Skeletal muscle tissue (tissue), 4 donors: ENCODE results near the gene PAPOLA. TPM values are rescaled to one million over a fixed set of nuclear protein-coding genes. Genes with fewer than 3 reads are reported as not detected.

Experiments
- H3K27ac ChIP-seq: one replicate; pipeline ENCODE4 v1.7.0; 2013; ENCODE audit warnings: mild to moderate bottlenecking, low read depth, low read length, inconsistent platforms
- H3K27me3 ChIP-seq, 3 donors: one replicate each; pipeline ENCODE4 v1.7.0; 2013; ENCODE audit warnings: low read length in 3 of 3; ENCODE audit not compliant: control insufficient read depth in 3 of 3, insufficient read depth in 3 of 3
- H3K36me3 ChIP-seq, 3 donors: one replicate each; pipeline ENCODE4 v1.7.0; 2013; ENCODE audit warnings: low read length in 3 of 3; ENCODE audit not compliant: control insufficient read depth in 3 of 3, insufficient read depth in 3 of 3
- H3K4me1 ChIP-seq, 3 donors: one replicate each; pipeline ENCODE4 v1.7.0; 2013; ENCODE audit warnings: low read length in 3 of 3, mild to moderate bottlenecking in 3 of 3; ENCODE audit not compliant: control insufficient read depth in 3 of 3, insufficient read depth in 3 of 3
- H3K4me3 ChIP-seq, 3 donors: one replicate each; pipeline ENCODE4 v1.7.0; 2013; ENCODE audit warnings: low read length in 3 of 3
- H3K9ac ChIP-seq, 3 donors: one replicate each; pipeline ENCODE4 v1.7.0; 2013; ENCODE audit warnings: low read length in 3 of 3, mild to moderate bottlenecking in 3 of 3, moderate library complexity in 2 of 3, low read depth in 1 of 3
- H3K9me3 ChIP-seq, 3 donors: one replicate each; pipeline ENCODE4 v1.7.0; 2013; ENCODE audit warnings: low read length in 3 of 3; ENCODE audit not compliant: control insufficient read depth in 3 of 3
- total RNA-seq: library from RNA; depleted of rRNA; stranded (reverse); fragments of >200 nt; gene quantifications from one replicate; pipeline ENCODE4 v1.2.3, GENCODE V29; 2014
- donor health status: Osteomylitis.

Gene PAPOLA
- total RNA-seq, 1 donor from 2014 or later, result 117 TPM

DNA sequence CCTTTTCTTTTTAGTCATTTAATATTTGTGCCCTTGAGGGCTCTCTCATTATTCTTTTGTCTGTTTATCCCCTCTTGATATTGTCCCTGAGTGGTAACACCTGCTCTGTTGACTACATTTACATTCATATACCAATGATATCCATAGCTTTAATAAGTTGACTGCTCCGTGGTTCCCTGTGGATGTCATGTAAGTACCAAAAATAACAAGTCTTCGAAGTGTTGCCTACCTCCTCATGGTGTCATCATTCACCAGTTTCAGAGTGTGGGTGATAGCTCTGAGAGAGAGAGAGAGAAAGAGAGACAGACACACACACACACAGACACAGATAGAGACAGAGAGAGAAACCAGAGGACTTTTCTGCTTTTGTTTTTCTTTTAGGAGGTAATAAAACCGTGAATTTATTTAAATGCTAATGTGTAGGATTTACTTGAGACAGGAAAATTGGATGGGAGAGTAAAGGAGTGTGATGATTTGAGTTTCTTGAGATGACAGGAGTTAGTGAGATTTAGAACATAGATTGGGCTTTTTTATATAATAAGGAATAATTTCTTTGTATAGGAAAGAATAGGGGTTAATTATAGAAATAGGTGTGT is 52.2 kb downstream of the PAPOLA start:
- H3K4me3 ChIP-seq, result no peak overlapping the region
- H3K9me3 ChIP-seq, result no peaks in the 10 kb centered on the region
- H3K27ac ChIP-seq, result no peak overlapping the region
- no peaks in the 10 kb centered on the region for H3K4me1 ChIP-seq
- no peaks in the 10 kb centered on the region for H3K27me3 ChIP-seq
- H3K9ac ChIP-seq, result no peak overlapping the region
- H3K36me3 ChIP-seq, result peaks cover 16 to 53% (median 49%) of the 10 kb centered on the region in 3 donors

DNA sequence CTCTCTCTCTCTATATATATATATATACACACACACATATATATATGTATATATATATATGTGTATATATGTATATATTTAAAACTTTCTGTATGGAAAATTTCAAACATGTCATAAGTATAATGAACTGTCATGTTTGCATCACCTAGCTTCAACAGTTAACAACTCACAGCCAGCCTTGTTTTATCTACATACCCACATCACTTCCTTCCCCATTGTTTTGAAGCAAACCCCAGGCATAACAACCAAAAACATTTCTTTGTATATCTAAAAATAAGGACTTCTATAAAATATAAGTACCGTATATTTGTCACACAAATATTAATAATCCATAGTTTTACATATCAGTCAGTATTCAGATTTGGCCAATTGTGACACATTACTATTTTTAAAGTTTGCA is 57.4 kb downstream of the PAPOLA start:
- H3K36me3 ChIP-seq, result peaks cover 10 to 37% (median 26%) of the 10 kb centered on the region in 3 donors
- H3K9me3 ChIP-seq, result no peaks in the 10 kb centered on the region
- H3K4me1 ChIP-seq, result no peaks in the 10 kb centered on the region
- no peak overlapping the region for H3K9ac ChIP-seq
- H3K27ac ChIP-seq, result no peak overlapping the region
- H3K27me3 ChIP-seq, result no peaks in the 10 kb centered on the region
- no peak overlapping the region for H3K4me3 ChIP-seq

DNA sequence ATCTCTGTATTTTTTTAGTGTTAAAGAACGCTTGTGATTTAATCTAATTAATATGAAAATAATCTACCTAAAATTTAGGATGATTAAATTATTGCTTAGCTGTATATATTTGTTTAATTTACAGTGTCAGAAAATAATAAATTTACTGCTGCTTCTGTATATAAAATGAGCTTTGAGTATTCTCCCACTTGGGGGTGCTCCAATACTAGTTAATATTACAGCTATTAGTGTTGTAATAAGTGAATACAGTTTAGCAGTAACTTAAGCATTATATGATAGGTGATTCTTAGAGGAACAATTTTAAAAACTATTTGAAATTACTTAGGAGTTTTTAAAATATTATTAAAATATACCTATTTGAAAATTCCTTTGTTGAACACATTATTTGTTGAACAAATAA is 62.2 kb downstream of the PAPOLA start:
- H3K36me3 ChIP-seq, result peaks cover 0 to 27% (median 5%) of the 10 kb centered on the region in 3 donors

DNA sequence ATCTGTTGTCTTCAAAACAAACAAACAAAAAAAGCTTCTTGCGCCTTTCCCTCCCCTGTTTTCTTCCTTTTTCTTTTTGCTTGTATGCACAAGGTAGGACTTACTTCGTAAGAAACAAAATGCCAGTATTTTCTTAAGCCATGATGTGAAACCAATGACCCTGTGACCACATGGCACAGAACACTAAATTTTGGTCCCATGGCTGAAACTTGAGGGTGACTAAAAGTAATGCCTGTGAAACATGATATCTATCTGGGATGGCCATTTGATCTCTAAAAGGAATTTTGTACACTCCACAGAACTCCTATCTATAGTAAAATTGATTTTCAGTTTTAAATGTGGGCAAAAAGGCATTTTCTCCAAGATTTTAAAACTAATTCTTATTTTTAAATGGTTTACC is 63.6 kb downstream of the PAPOLA start:
- Histone ChIP-seq H3K36me3 (peaks cover 0 to 24% (median 5%) of the 10 kb centered on the region in 3 donors), H3K27me3 (no peaks in the 10 kb centered on the region), H3K4me3 (no peak overlapping the region), H3K9me3 (no peaks in the 10 kb centered on the region), H3K9ac (no peak overlapping the region), H3K27ac (no peak overlapping the region), H3K4me1 (no peaks in the 10 kb centered on the region)

More for the DNA sequence above, 62.2 kb downstream of the PAPOLA start:
- no peak overlapping the region for H3K4me3 ChIP-seq
- H3K4me1 ChIP-seq, result no peaks in the 10 kb centered on the region
- no peak overlapping the region for H3K9ac ChIP-seq
- H3K27ac ChIP-seq, result no peak overlapping the region
- H3K27me3 ChIP-seq, result no peaks in the 10 kb centered on the region
- H3K9me3 ChIP-seq, result no peaks in the 10 kb centered on the region

DNA sequence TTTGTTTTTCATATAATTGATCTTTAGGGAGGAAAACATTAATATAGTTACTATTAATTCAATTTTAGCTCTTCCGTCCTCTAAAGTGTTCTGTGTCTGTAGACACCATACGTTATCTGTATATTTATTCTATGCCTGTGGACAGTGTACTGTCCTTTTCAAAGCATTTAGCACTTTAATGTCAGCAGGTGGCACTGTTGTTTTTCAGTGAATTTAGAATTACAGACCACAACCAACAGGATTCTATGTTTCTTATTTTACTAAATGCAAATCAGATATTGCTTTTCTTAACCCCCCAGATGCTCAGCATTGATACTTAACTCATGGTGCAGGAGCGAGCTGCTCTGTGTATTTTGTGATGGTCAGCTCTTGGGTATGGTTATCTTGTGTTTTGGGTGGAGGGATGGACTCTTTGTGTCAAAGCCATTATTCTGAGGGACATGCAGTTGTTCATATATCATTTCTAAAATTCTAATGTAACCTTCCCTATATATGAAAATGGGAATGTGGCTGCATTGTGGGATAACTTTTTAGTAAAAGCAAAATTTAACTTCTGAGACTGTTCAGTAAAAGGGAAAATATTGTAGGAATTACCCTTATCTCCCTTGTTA is 65.2 kb downstream of the PAPOLA start:
- H3K4me3 ChIP-seq, result no peak overlapping the region
- H3K9me3 ChIP-seq, result no peaks in the 10 kb centered on the region
- no peaks in the 10 kb centered on the region for H3K4me1 ChIP-seq
- H3K9ac ChIP-seq, result no peak overlapping the region
- H3K27ac ChIP-seq, result no peak overlapping the region
- peaks cover 0 to 19% (median 5%) of the 10 kb centered on the region in 3 donors for H3K36me3 ChIP-seq
- no peaks in the 10 kb centered on the region for H3K27me3 ChIP-seq

DNA sequence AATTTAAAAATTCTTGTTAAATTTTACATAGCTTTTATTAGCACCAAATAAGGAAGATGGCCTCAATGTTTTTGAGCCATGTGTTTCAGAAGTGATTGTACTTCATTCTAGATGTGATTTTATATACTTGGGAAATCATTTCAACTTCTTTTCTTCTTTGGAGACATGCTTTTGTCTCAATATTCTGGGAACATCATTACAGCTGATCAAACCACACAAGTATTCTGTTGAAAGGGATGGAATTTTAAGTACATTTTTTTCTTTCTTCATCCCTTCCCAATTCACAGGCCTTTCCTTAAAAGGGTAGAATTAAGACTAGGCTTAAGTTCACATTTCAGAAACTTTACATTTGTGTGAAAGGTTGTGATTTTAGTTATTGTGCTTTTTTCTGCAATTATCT is 66.4 kb downstream of the PAPOLA start:
- Histone ChIP-seq H3K9me3 (no peaks in the 10 kb centered on the region), H3K36me3 (peaks cover 0 to 15% (median 5%) of the 10 kb centered on the region in 3 donors), H3K9ac (no peak overlapping the region), H3K4me1 (no peaks in the 10 kb centered on the region), H3K27me3 (no peaks in the 10 kb centered on the region), H3K27ac (no peak overlapping the region), H3K4me3 (no peak overlapping the region)

DNA sequence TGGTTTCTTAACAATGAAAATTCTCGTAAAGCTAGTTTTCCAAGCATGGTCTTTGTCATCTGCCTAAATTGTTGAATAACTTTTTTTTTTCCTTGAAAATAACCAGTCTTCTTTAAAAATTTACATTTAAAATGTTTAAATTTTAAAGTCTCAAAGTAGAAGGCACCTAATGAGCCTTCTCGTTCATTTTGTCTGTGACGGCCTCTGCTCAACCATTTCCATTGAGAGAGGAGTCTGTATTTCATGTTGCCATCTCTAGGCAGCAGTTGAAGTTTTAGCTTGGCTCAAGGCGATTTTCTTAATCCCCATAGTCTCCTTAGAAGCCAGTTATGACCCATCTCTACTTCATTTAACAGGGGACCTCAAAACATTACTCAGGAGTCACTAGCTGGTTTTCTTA is 69.1 kb downstream of the PAPOLA start:
- no peak overlapping the region for H3K4me3 ChIP-seq
- peaks cover 0 to 7% (median 5%) of the 10 kb centered on the region in 3 donors for H3K36me3 ChIP-seq
- no peaks in the 10 kb centered on the region for H3K27me3 ChIP-seq
- no peak overlapping the region for H3K9ac ChIP-seq
- no peaks in the 10 kb centered on the region for H3K9me3 ChIP-seq
- H3K4me1 ChIP-seq, result peaks cover 4 to 12% (median 8%) of the 10 kb centered on the region in 3 donors
- H3K27ac ChIP-seq, result no peak overlapping the region

DNA sequence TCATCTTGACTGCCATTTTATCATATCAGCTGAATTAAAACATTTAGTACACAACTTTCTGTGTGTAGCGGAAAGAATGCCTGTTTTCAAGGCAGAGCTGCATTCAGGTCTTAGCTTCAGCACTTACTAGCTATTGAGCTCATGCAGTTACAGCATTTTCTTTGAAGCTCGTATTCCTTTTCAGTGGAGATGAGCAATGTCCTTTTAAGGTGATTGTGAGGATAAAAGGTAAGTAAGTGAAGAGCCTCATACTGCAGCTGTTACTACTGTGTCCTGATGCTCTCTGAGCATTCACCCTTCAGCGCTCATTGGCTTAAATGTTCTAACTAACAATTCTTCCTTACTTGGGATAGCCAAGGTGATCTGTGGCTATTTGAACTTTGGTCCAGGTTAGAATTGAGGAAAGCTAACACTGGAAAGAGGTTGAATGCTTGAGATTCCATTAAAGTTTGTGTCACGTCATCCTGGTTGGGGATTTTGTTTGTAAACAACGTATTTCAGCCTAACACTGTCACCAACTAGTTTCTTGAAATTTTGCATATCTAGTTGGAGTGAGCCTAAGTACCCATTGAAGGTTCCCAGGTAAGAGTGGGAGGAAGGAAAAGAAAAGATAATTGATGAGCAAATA is 71.4 kb downstream of the PAPOLA start:
- no peaks in the 10 kb centered on the region for H3K9me3 ChIP-seq
- no peak overlapping the region for H3K9ac ChIP-seq
- no peaks in the 10 kb centered on the region for H3K27me3 ChIP-seq
- peaks cover 4 to 12% (median 8%) of the 10 kb centered on the region in 3 donors for H3K4me1 ChIP-seq
- no peak overlapping the region for H3K27ac ChIP-seq
- H3K36me3 ChIP-seq, result peaks cover 0 to 2% (median 0%) of the 10 kb centered on the region in 3 donors
- no peak overlapping the region for H3K4me3 ChIP-seq

DNA sequence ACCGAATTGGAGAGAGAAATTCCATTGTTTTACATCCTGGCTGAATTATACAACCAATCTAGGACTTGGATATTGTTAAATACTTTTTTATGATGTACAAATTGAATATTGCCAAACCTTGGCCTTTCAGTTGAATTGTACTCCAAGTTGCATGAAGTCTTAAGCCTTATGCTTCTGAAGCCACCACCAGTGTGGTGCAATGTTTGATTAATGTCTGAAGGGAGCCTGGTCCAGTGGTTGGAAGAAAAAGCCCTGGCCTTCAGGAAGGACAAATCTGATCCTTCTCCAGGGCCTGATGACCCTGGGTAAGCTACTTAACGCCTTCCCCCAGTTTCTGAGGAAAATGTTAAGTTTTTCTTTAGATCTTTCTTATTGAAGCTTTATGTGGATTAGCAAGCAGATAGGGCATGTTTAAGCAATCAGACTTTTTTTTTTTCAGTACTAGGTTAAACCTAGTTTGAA is 72.0 kb downstream of the PAPOLA start:
- no peak overlapping the region for H3K4me3 ChIP-seq
- H3K9ac ChIP-seq, result no peak overlapping the region
- no peaks in the 10 kb centered on the region for H3K36me3 ChIP-seq
- H3K9me3 ChIP-seq, result no peaks in the 10 kb centered on the region
- no peaks in the 10 kb centered on the region for H3K27me3 ChIP-seq
- H3K27ac ChIP-seq, result no peak overlapping the region
- H3K4me1 ChIP-seq, result peaks cover 4 to 12% (median 8%) of the 10 kb centered on the region in 3 donors
